GM18907 (cell line): ENCODE results near the gene MAEA.

ENCODE experiments used
- ATAC-seq: cut with Tn5 transposase; IDR thresholded peaks from one replicate; pipeline ENCODE4 v1.9.1; 2021; ENCODE audit warnings: mild to moderate bottlenecking, moderate library complexity; ENCODE audit not compliant: unreplicated experiment

MAEA gene

DNA sequence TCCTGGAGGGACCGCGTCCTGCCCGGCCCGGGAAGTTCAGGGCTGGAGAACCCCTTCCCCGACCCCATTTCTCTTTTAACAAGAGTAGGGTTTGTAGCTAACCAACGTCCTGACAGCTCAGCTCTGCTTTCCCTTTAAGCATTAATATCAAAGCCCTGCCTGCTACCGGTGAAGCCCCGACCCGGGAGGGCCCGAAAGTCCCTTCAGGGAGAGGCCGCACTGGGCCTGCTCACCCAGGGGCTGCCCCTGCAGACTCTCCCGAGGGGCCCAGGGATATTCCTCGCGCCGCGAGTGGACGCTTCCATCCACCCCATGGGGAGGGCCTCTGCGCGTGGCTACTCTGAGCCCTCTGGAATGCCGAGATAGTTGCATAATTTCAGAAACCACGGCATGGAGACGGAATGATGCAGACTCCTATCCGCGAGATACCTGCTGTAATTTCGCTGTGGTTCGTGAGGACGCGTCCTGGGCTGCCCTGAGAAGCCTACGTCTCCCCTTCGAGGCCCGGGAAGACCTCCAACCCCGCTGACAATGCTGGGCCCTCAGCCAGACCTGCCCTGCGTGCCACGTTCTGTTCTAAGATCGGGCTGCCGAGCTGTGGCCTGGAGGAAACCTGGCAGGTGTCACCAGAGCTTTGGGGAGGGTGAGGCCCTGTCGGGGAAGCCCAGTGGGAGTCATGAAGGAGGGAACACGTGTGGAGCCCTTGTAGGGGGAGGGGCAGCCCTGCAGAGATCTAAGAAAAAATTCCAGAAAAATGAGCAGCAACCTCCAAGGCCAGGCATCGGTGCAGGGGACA is 39.8 kb upstream of the MAEA start:
- ATAC-seq: no peak

GRCh38 chr4:1250527-1250812 is 39.2 kb upstream of the MAEA start:
- no peak for ATAC-seq

DNA sequence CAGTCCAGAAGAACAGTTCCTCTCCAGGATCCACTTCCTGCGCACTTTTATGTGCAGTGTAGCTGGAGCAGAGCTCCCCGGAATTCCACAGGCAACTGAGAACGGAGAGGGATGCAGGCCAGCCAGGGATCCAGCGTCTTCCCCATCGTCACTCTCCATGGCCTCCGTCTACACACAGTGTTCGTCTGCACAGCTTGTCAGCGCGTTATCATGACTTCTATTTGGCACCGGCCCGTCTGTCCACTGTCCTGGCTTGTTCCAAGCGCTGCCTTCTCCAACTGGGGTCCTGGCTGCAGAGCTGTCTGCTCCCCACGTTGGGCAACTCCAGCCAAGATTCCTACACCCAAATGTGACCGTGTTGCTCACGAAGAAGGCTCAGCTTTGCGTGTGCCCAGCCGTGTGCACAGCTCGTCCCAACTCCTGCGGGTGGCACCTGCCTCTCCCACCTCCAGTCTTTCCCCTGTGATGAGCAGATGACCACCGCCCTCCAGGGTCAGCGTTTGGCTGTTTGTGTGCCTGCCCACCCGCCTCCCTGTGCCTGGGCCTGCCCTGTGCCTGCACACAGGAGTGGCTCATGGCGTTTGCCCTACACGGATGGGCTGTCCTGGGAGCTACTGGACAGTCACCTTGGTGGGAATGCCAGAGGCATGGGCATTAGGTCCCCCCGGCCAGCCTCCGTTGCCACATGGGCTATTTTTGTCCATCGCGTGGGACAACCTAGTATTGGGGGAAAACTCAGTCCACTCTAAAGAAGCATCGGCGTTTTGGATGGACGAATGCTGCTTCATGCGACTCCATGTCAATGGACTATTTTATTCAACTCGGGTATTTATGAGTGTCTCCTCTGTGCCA is 38.5 kb upstream of the MAEA start:
- ATAC-seq: no peak

DNA sequence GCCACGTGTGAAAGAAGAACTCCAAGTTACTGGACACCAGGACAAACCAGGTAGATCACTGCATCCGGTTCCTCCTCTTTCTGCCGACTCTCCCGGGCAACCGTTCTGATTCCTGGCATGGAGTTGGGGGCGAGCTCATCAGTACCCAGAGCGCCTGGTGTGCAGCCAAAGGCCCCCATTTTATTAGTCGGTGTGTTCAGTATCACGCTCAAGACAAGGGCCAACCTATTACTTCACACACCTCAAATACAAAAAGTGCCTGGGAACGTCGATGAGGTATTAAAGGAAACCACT is 38.0 kb upstream of the MAEA start:
- no peak for ATAC-seq

GRCh38 chr4:1252928-1253492 is 36.7 kb upstream of the MAEA start:
- no peak for ATAC-seq

GRCh38 chr4:1253831-1254230 is 35.9 kb upstream of the MAEA start:
- no peak for ATAC-seq

DNA sequence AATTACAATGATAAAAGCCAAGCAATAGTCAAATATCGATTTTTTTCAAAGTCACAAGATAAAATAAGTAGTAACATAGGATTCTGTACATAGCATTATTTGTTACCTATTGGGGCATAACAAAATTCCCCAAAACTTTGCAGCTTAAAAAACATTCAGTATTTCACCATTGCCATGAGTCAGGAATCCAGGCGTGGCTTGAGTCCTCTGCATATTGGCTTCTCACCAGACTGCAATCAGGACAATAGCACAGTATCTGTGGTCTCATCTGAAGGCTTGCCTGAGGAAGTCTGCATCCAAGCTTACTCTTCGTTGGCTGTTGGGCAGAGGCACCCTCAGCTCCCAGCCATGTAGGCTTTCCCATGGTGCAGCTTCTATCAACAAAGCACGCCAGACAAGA is 34.5 kb upstream of the MAEA start:
- ATAC-seq: no peak

DNA sequence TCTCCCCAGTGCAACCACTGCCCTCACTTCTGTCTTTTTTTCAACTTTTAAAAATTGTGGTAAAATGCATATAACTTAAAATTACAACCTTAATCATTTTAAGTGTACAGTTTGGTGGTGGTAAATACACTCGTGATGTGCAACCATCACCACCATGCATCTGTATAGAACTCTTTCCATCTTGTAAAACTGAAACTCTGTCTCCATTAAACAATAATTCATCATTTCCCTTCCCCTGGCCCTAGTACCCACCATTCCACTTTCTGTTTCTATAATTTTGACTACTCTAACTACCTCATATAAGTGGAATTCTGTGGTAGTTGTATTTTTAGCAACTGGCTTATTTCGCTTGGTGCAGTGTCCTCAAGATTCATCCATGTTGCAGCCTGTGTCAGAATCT is 34.0 kb upstream of the MAEA start:
- no peak for ATAC-seq

DNA sequence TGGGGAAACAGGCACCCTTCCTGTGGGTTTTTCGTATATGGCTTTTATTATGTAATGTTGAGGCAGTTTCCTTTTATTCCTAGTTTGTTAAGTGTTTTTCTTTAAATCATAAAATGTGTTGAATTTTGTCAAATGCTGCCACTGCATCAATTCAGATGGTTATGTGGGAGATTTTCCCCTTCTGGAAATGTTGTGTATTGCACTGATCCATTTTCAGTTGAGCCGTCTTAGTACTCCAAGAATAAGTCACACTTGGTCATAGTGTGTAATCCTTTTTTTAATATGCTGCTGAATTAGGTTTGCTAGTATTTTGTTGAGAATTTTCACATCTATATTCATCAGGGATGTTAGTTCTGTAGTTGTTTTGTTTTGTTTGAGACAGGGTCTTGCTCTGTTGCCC is 31.2 kb upstream of the MAEA start:
- no peak for ATAC-seq

- no peak for ATAC-seq
These were observed 29.7 kb upstream of the MAEA start for GRCh38 chr4:1259966-1260365.

GRCh38 chr4:1260418-1261106 is 29.1 kb upstream of the MAEA start:
- ATAC-seq: no peak

- ATAC-seq: no peak
These were observed 28.4 kb upstream of the MAEA start for GRCh38 chr4:1261107-1261928.

DNA sequence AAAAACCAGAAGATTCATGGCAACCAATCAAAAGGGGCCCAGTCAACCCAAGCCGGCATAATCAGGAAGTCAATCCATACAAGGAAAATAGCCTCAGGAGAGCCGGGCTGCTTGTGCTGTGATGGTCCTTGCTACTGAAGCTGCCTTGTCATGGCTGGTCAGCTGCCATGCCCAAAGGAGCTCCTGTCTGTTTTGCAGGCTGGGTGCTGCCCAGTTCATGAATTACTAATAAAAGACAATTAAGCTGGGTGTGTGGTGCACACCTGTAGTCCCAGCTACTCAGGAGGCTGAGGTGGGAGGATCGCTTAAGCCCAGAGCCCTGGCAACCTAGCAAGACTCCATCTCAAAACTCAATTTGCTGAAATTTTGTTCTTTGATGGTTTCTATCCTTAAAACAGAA is 24.7 kb upstream of the MAEA start:
- no peak for ATAC-seq

- ATAC-seq: no peak
These were observed 24.3 kb upstream of the MAEA start for GRCh38 chr4:1265351-1265750.

DNA sequence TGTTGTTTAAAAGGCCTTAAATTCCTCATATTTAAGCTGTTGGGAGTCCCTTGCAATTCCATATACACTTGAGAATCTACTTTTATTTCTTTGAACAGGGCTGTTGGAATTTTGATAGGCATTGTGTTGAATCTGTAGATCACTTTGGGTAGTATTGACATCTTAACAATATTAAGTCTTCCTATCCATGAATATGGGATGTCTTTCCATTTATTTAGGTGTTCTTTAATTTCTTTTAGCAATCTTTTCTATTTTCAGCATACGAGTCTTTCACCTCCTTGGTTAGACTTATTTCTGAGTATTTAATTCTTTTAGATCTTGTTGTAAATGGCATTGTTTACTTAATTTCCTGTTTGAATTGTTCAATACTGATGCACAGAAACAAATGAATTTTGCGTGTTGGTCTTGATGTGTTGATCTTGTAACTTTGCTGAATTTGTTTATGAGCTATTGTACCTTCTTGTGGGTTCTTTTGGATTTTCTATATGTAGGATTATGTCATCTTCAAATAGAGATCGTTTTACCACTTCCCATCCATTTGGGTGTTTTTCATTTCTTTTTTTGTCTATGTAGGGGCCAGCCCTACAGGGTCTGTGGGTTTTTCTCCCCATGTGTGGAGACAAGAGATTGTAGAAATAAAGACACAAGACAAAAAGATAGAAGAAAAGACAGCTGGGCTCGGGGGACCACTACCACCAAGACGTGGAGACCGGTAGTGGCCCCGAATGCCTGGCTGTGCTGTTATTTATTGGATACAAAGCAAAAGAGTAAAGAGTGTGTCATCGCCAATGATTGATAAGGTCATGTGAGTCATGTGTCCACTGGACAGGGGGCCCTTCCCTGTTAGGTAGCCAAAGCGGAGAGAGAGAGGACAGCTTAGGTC is 22.6 kb upstream of the MAEA start:
- ATAC-seq: no peak

- no peak for ATAC-seq
These were observed 20.5 kb upstream of the MAEA start for GRCh38 chr4:1269209-1269608.

GRCh38 chr4:1271686-1272085 is 18.0 kb upstream of the MAEA start:
- ATAC-seq: no peak

- no peak for ATAC-seq
These were observed 14.8 kb upstream of the MAEA start for GRCh38 chr4:1274871-1275270.

- no peak for ATAC-seq
These were observed 12.7 kb upstream of the MAEA start for GRCh38 chr4:1276984-1277383.
